Measurements from ENCODE around the gene CACTIN. TPM values are rescaled to one million over a fixed set of nuclear protein-coding genes. Genes with fewer than 3 reads are reported as not detected.
A peak's percentile ranks its signal among the peaks of the same experiment; 100 is the strongest.

Gene CACTIN
- total RNA-seq, 2 experiments from 2014 or later: 25.8 to 25.9 TPM

DNA sequence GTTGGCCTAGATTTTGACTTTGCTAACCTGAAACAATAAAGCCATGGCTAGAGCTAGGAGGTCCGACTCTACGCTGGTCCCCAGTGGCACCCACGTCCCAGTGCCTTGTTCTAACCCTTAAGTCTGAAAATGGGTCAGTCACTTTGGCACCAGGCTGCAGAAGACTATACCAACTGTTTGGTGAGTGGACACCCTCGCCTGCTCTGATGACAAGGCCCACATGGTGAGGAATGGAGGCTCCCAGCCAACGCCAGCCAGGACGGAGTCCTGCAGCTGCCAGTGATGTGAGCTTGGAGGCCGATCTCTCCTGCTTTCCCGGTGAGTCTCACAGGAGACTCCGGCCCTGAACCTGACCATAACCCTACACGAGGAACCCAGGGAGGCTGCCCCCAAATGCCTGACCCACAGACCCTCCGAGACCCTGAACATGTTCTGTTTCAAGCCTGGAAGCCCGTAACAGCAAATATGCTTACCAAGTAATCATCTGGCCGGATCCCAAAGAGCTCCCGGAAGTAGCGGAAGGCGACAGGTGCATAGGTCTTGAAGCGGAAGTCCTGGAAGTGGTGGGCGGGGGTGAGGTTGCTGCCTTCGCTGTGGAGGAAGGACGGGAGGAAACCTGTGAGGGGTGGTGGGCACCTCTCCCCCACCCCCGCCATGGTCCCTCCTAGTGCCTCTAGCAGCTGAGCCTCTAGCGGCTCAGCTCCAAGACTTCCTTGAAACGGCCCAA is 34.1 kb upstream of the CACTIN start:
- H3K4me1 ChIP-seq (ENCODE audit: insufficient read depth, low read length): peaks cover 2% of the 10 kb centered on the region
- no peaks in the 10 kb centered on the region for H3K27me3 ChIP-seq (ENCODE audit: control insufficient read depth in 1 of 2, insufficient read depth in 2 of 2, low read length in 2 of 2)
- ChIA-PET POLR2A (interaction anchor here (0.5 to 1.3 kb wide), 2 partner anchors 28 to 152 kb away, joined by 3 read pairs; no protein-coding TSS in a partner anchor), CTCF (no interaction called here)
- no peaks in the 10 kb centered on the region for H3K4me1 Mint-ChIP-seq (ENCODE audit: low read depth)
- no peak overlapping the region for H3K4me3 ChIP-seq (ENCODE audit: low read length)
- peaks cover 36% of the 10 kb centered on the region for H3K36me3 Mint-ChIP-seq (ENCODE audit: low read depth)
- TF ChIP-seq, protein P1, sequence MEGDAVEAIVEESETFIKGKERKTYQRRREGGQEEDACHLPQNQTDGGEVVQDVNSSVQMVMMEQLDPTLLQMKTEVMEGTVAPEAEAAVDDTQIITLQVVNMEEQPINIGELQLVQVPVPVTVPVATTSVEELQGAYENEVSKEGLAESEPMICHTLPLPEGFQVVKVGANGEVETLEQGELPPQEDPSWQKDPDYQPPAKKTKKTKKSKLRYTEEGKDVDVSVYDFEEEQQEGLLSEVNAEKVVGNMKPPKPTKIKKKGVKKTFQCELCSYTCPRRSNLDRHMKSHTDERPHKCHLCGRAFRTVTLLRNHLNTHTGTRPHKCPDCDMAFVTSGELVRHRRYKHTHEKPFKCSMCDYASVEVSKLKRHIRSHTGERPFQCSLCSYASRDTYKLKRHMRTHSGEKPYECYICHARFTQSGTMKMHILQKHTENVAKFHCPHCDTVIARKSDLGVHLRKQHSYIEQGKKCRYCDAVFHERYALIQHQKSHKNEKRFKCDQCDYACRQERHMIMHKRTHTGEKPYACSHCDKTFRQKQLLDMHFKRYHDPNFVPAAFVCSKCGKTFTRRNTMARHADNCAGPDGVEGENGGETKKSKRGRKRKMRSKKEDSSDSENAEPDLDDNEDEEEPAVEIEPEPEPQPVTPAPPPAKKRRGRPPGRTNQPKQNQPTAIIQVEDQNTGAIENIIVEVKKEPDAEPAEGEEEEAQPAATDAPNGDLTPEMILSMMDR (IDR thresholded peaks at IDR 0.05): no peak
- no peaks in the 10 kb centered on the region for H3K27me3 Mint-ChIP-seq
- H3K27ac Mint-ChIP-seq: no peak overlapping the region
- peaks cover 57% of the 10 kb centered on the region for H3K36me3 ChIP-seq (ENCODE audit: insufficient read depth, low read length)
- peaks cover 0 to 20% of the 10 kb centered on the region in 2 experiments for H3K9me3 ChIP-seq (ENCODE audit: control insufficient read depth in 1 of 2, insufficient read depth in 1 of 2, low read length in 2 of 2)
- no peak overlapping the region for H3K27ac ChIP-seq (ENCODE audit: low read depth in 1 of 2, low read length in 2 of 2)
- DNase-seq (peak in 1 of 14 experiments; percentile 15), ATAC-seq (ENCODE audit: poor library complexity) (no peak)
- intact Hi-C loops (cut with DNase I, micrococcal nuclease): loop anchor here in 1 of 2 experiments (10.0 kb wide), 2 partner anchors 184 to 544 kb away; no protein-coding TSS in a partner anchor
- H3K4me3 Mint-ChIP-seq: no peak overlapping the region
- H3K9me3 Mint-ChIP-seq: no peaks in the 10 kb centered on the region

- POLR2A ChIA-PET: no interaction called here
- CTCF ChIA-PET: no interaction called here
- no peak for ATAC-seq (ENCODE audit: poor library complexity)
Measured at GRCh38 chr19:3659746-3660112, 33.1 kb upstream of the CACTIN start.

DNA sequence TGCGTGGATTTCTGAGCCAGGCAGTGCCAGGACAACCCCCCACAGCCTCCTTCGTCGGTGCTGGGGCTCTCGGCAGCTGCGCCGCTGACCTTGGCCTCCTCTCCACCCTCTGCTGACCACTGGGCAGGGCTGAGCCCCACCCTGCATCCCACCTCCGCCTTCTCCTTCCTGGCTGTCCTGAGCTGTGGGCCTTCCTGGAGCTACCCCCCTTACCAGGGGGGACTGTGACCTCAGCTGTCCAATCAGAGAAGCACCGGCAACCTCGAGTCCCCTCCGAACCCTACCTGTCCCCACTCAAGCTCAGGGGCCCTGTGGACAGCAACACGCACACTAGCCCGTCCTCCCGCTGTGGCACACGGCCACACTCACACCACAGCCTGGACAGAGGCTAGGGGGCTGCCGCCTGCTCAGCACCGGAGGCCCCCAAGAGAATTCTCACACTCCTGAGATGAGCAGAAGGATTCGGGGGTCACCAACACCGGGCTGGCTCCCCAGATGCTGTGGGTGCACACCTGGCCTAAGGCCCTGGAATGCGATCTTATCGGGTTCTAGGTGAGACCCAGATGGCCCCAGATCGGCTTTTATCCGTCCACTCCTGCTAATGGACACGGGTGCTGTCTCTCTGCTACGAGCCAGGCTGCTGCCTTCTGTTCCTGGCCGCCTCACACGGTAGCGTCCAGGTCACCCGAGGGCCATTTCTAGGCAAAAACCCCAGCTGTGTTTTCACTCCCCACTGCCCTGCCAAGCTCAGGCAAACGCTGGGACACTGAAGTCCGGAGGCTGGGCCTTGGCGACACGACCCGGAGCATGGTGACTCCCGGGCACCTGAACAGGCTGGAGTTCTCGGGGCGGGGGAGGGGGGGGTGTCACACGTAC is 32.5 kb upstream of the CACTIN start:
- no peaks in the 10 kb centered on the region for H3K9me3 Mint-ChIP-seq
- POLR2A ChIA-PET: no interaction called here
- H3K4me1 Mint-ChIP-seq (ENCODE audit: low read depth): no peaks in the 10 kb centered on the region
- Histone ChIP-seq H3K4me3 (ENCODE audit: low read length) (no peak overlapping the region), H3K27ac (ENCODE audit: low read depth in 1 of 2, low read length in 2 of 2) (no peak overlapping the region), H3K36me3 (ENCODE audit: insufficient read depth, low read length) (peaks cover 54% of the 10 kb centered on the region), H3K9me3 (ENCODE audit: control insufficient read depth in 1 of 2, insufficient read depth in 1 of 2, low read length in 2 of 2) (peaks cover 0 to 20% of the 10 kb centered on the region in 2 experiments), H3K27me3 (ENCODE audit: control insufficient read depth in 1 of 2, insufficient read depth in 2 of 2, low read length in 2 of 2) (no peaks in the 10 kb centered on the region), H3K4me1 (ENCODE audit: insufficient read depth, low read length) (no peaks in the 10 kb centered on the region)
- H3K36me3 Mint-ChIP-seq (ENCODE audit: low read depth): peaks cover 36% of the 10 kb centered on the region
- DNase-seq (no peak), ATAC-seq (ENCODE audit: poor library complexity) (no peak)
- CTCF ChIA-PET: no interaction called here
- no peaks in the 10 kb centered on the region for H3K27me3 Mint-ChIP-seq
- intact Hi-C loops (cut with DNase I, micrococcal nuclease): no loop called here
- no peak overlapping the region for H3K27ac Mint-ChIP-seq
- no peak overlapping the region for H3K4me3 Mint-ChIP-seq
- TF ChIP-seq, protein P1 (IDR thresholded peaks at IDR 0.05): no peak

More at GRCh38 chr19:3659746-3660112, 33.1 kb upstream of the CACTIN start:
- H3K36me3 ChIP-seq (ENCODE audit: insufficient read depth, low read length): peaks cover 59% of the 10 kb centered on the region
- TF ChIP-seq, protein P1 (IDR thresholded peaks at IDR 0.05): no peak
- no peak overlapping the region for H3K4me3 Mint-ChIP-seq
- no peaks in the 10 kb centered on the region for H3K4me1 Mint-ChIP-seq (ENCODE audit: low read depth)
- no peaks in the 10 kb centered on the region for H3K4me1 ChIP-seq (ENCODE audit: insufficient read depth, low read length)
- H3K27ac ChIP-seq (ENCODE audit: low read depth in 1 of 2, low read length in 2 of 2): no peak overlapping the region
- no peak overlapping the region for H3K4me3 ChIP-seq (ENCODE audit: low read length)
- peaks cover 36% of the 10 kb centered on the region for H3K36me3 Mint-ChIP-seq (ENCODE audit: low read depth)
- peaks cover 0 to 20% of the 10 kb centered on the region in 2 experiments for H3K9me3 ChIP-seq (ENCODE audit: control insufficient read depth in 1 of 2, insufficient read depth in 1 of 2, low read length in 2 of 2)
- H3K27me3 Mint-ChIP-seq: no peaks in the 10 kb centered on the region
- intact Hi-C loops (cut with DNase I, micrococcal nuclease): loop anchor here in 1 of 2 experiments (10.0 kb wide), 2 partner anchors 185 to 545 kb away; no protein-coding TSS in a partner anchor
- H3K9me3 Mint-ChIP-seq: no peaks in the 10 kb centered on the region
- H3K27ac Mint-ChIP-seq: no peak overlapping the region
- no peak for DNase-seq
- H3K27me3 ChIP-seq (ENCODE audit: control insufficient read depth in 1 of 2, insufficient read depth in 2 of 2, low read length in 2 of 2): no peaks in the 10 kb centered on the region
